COR-L47 (cell line): ENCODE measurements around the gene UBAP1.
"Not testable (repeated sequence)": the region's sequence is repeated elsewhere in the genome, so short reads cannot be mapped to it uniquely, and the experiment has no call there.

Experiments used
- DNase-seq: peaks from one replicate; lab custom pipeline; 2025; lab: John Stamatoyannopoulos, UW

UBAP1 gene

DNA sequence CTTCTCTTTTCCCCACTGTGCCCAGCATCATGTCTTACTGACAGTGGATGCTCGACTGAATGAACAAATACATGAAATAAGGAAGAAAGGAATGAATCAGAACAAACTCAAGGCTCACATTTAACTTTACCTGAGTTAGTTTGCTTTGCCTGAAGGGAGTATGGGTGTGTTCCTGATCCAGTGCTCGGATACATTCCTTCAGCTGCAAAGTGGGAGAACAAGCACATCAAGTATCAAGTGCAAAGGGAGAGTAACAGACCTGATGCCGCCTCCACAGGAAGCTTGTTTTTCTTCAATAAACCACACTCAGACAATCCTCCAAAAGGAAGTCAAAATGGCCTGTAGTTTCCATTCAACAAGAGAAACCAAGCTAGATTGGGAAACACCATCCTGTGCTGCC lies 84.1 kb downstream of the UBAP1 start:
- DNase-seq: no peak

DNA sequence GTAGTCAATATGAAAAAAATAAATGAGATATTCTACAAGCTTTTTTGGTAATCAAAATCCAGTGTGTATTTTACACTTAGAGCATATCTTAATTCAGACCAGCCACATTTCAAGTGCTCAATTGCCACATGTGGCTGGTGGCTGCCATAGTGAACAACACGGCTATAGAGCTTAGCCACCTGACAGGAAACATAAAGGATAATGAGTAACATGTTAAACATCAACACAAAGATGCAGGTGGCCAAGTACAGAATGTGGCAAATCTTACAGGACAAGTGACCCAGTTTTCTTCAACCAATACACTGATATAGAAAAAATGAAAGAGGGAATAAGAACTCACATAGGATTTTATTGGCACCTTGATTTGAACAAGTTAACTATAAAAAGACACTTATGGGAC lies 88.8 kb downstream of the UBAP1 start:
- peak; percentile 14 for DNase-seq

DNA sequence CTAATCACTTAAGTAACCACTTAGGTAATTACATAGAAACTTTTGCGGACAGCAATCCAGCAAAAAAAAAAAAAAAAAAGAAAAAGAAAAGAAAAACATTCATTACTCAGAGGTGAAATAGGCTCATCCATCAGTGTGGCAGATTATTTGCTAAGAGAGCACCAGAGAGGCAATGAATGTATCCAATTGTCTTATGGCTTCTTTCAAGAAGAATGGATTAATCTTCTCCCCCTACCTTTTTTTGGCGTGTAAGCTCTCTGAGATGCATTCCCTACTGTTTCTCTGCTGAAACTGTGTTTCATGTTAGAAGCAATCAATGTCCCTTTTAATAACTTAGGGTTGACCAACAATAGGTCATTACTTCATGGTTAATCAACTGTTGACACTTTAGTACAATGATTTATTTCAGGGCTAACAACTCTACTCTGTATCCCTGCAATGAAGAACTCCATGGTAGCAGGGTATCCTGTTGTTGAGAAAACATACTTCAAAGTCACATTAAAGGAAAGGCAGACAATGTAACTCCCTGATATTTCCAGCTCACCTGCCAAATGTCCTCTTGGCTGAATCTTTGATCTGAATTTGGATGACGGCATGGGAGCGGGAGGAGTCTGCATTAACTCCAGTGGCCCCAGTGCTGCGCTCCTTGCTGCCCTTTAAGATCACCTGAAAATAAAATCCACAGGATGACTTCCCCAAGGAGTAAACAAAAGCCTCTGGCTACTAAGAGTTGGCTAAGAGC lies 92.6 kb downstream of the UBAP1 start:
- no peak for DNase-seq

DNA sequence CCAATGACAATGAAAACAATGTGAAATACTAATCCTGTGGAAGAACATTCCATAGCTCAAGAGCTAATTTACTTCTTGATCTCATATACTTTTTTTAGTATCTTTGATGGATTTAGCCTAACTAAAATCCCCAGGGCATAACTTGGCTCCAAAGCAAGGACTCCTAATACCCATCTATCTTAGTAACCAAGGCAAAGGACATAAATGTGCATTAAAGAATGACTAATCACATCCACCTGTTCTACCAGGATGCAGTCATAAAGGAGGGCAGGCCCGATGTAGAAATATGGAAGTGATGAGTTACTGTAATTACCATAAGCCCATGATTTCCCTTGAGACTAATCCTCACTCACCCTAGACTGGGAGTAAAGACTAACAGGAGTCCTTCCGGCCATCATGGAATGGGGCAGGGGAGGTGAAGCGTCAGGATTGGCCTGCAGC lies 93.3 kb downstream of the UBAP1 start:
- DNase-seq: no peak

DNA sequence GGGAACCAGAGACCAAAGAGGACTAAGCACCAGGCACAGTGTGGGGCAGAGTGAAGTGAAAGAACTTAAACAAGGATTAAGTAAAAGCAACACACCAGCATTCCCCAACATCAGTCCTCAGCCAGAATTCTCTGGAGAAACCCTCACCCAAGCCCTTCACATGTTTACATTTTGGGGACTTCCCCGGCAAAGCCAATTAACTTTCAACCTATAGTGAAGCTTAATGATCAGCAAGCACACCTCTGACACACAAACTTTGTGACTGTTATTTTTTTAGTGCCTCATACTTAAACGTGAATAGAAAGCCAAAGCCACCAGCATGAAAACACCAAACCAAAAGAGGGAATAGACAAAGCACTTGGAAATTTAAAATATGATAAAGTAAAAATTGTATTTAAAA lies 94.7 kb downstream of the UBAP1 start:
- DNase-seq: not testable (repeated sequence)

DNA sequence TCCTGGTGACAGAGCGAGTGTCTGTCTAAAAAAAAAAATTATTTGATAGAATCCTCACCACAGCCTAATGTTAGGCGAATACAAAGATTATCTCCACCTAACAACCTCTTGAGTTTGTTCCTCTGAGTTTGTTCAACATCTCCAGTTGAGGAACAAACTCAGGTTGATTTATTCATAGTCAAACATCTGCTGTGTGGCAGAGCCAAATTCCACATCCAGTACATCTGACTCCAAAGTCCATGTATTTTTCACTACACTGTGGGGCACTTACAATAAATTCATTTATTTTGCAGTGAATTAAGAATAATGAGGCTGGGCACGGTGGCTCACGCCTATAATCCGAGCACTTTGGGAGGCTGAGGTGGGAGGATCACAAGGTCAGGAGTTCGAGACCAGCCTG lies 97.0 kb downstream of the UBAP1 start:
- no peak for DNase-seq

DNA sequence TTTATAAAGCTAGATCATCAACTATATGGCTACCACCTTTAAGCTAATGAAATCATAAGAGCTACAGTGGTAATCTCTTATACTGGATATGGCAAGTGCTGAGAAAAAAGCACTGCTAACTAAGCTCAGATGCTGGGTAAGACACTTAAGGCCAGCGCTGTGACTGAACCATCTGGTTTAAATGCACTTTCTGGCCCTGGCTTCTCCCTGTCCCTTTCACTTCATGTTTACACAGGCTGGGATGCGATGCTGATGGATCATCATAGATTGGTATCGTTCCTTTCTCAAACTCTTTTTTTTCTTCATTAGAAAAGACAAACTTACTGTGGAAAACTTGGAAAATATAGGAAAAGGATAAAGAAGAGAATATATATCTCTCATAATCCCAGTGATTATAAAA lies 97.9 kb downstream of the UBAP1 start:
- no peak for DNase-seq

DNA sequence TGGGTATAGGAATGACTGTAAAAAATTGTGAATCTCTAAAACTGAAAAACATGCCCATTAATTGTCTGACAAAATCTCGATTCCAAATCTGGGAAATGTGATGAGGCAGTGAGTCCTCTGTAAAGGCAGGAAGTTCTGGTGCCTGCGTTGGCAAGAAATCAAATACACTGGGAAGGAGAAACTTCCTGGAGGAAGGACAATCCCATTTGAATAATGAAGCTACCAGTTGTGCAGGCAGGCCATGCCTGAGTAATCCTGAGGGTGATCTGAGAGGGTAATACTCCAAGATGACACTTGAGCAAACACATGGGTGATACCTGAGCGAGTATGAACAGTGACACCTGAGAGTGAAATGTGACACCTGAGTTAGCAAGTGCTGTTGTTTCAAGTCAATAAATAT lies 100.6 kb downstream of the UBAP1 start:
- no peak for DNase-seq

DNA sequence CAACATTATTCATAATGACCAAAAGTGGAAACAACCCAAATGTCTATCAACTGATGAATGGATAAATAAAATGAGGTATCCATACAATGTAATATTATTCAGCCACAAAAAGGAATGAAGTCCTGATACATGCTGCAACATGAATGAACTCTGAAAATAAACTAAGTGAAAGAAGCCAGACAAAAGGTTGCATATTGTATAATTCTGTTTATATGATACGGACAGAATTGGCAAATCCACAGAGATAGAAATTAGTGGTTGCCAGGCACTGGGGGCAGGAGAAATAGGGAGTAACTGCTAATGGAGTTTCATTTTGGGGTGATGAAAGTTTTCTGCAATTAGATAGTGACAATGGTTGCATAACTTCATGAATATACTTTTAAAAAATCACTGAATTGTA lies 103.3 kb downstream of the UBAP1 start:
- DNase-seq: no peak

DNA sequence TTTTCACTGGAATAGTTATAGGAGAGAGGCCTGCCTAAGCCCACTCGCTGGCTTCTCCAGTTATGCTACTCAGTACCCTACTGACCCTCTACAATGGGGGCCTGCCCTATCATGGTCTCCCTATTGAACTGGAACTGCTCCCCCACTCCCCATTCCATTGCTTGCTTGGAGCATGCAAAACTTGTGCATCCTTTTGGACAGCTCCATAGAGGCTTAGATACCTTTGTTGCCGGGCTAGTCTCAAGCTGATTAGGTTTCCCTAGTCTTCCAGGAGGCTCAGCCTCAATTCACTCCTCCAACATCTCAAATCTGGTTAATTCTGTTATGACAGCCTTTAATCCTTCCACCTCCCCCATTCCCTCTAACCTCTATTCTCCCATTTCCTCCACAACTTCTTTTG lies 110.3 kb downstream of the UBAP1 start:
- DNase-seq: no peak

DNA sequence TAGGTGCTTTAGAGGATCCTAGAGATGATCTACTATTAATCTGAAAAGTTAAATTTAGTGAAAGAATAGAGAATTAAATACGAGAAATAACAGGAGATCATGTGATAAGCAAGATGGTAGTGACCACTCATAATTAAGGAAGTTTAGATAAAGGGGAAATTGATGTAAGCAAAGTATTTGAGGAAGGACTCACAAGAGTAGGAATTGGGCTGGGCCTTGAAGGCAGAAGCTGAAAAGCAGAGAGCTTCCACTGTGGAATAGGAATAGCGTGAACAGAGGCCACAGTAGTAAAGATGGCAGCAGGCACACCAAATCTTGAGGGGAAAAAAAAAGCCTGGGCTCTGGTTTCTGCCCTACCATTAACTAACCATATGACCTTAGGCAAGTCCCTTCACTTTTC lies 112.2 kb downstream of the UBAP1 start:
- no peak for DNase-seq

DNA sequence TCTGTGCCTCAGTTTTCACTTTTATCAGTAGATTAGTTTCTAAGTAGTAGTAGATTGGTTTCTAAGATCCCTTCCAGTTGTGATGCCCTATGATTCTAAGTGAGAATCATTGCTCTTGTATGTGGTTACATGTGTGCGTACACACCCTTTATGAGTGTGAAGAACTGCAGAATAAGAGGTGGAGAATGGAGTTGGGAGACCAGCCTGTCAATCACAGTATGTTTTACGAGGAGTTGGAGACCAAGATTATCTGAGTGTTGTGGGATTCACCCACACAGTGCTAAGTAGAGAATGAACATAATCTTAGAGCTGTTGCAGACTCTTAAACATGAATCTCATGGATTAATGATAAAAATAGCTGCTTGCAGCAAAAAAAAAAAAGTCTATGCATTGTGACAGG lies 112.6 kb downstream of the UBAP1 start:
- DNase-seq: no peak

DNA sequence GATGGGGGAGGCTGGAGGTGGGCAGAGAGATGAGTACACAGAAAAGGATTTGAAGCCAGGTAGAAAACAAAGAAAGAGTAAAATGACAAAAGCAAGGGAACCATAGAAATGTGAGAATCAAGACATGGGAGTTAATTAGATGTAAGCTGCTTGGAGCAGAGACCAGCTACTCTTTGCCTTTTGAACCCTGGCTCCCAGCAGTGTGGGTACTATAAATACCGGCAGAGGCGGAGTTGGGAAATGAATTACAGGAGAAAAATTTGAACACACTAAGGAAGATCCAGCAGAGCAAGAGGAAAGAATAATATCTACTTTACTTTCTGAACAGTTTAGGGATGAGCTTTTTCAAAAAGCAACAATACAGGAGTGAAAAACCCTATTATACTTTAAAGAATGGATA lies 113.7 kb downstream of the UBAP1 start:
- no peak for DNase-seq

DNA sequence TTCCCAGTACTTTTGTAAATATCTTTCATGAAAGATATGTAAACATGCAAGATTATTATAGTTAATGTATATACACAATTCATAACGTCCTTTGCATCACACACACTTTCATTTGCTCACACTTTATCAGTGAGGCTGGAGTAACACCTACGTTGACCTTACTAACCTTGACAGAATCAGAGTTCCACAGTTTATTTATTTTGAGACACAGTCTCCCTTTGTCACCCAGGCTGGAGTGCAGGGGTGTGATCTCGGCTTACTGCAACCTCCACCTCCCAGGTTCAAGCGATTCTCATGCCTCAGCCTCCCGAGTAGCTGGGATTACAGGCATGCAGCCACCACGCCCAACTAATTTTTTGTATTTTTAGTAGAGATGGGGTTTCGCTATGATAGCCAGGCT lies 122.2 kb downstream of the UBAP1 start:
- DNase-seq: not testable (repeated sequence)
